Large intestine (tissue), 3 donors: ENCODE measurements around the gene SON. TPM values are rescaled to one million over a fixed set of nuclear protein-coding genes. Genes with fewer than 3 reads are reported as not detected.

Source experiments
- DNase-seq, 2 donors: peaks; one replicate each; pipeline versions ENCODE4 v3.0.0 to v3.0.0-alpha.2; 2013
- H3K27ac ChIP-seq: one replicate; pipeline ENCODE4 v1.5.1; 2013; ENCODE audit warnings: low read length
- H3K27me3 ChIP-seq: 2 replicates; pipeline ENCODE4 v1.6.1; 2013; ENCODE audit warnings: low read length; ENCODE audit not compliant: control insufficient read depth, insufficient read depth
- H3K36me3 ChIP-seq: 2 replicates; pipeline ENCODE4 v1.6.1; 2013; ENCODE audit warnings: low read length; ENCODE audit not compliant: control insufficient read depth, insufficient read depth
- H3K4me1 ChIP-seq: one replicate; pipeline ENCODE4 v1.6.1; 2013; ENCODE audit warnings: low read length; ENCODE audit not compliant: control insufficient read depth, insufficient read depth
- H3K4me3 ChIP-seq: one replicate; pipeline ENCODE4 v1.5.1; 2013; ENCODE audit warnings: low read length
- H3K9me3 ChIP-seq: one replicate; pipeline ENCODE4 v1.6.1; 2013; ENCODE audit warnings: mild to moderate bottlenecking, low read depth, low read length, moderate library complexity; ENCODE audit not compliant: control insufficient read depth
- WGBS: methylation state at CpG from one replicate; pipeline ENCODE4 v1.1.5; 2013; ENCODE audit warnings: low lambda C conversion rate; ENCODE audit not compliant: insufficient coverage; 5-methylcytosine and 5-hydroxymethylcytosine counted together
- polyA plus RNA-seq: library from polyadenylated mRNA; unstranded; fragments of 120-200 nt; gene quantifications from one replicate; pipeline ENCODE4 v1.2.1, GENCODE V29; 2013

SON gene
- polyA plus RNA-seq, 1 donor, result 252 TPM

- DNase-seq, result no peak
- H3K27me3 ChIP-seq, result no peaks in the 10 kb centered on the region
- no peaks in the 10 kb centered on the region for H3K4me1 ChIP-seq
- H3K4me3 ChIP-seq, result no peak overlapping the region
- peaks cover 7% of the 10 kb centered on the region for H3K9me3 ChIP-seq
- no CpG with 5 or more reads among the region's 12 CpGs for WGBS
- no peak overlapping the region for H3K27ac ChIP-seq
- peaks cover 81% of the 10 kb centered on the region for H3K36me3 ChIP-seq
These were observed 10.3 kb downstream of the SON start for GRCh38 chr21:33552999-33553598.

- 98% methylated on average over 11 of the region's 18 CpGs for WGBS
- Histone ChIP-seq H3K27ac (no peak overlapping the region), H3K9me3 (peaks cover 7% of the 10 kb centered on the region), H3K4me3 (no peak overlapping the region), H3K4me1 (no peaks in the 10 kb centered on the region), H3K27me3 (no peaks in the 10 kb centered on the region), H3K36me3 (peaks cover 84% of the 10 kb centered on the region)
- DNase-seq, result no peak
These were observed 11.6 kb downstream of the SON start for GRCh38 chr21:33554236-33554981.

DNA sequence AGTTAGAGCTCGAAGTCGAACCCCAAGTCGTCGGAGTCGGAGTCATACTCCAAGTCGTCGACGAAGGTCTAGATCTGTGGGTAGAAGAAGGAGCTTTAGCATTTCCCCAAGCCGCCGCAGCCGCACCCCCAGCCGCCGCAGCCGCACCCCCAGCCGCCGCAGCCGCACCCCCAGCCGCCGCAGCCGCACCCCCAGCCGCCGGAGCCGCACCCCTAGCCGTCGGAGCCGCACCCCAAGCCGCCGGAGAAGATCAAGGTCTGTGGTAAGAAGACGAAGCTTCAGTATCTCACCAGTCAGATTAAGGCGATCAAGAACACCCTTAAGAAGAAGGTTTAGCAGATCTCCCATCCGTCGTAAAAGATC lies 12.1 kb downstream of the SON start:
- H3K27me3 ChIP-seq, result no peaks in the 10 kb centered on the region
- no peak overlapping the region for H3K27ac ChIP-seq
- no peaks in the 10 kb centered on the region for H3K4me1 ChIP-seq
- H3K9me3 ChIP-seq, result peaks cover 7% of the 10 kb centered on the region
- H3K4me3 ChIP-seq, result no peak overlapping the region
- peaks cover 84% of the 10 kb centered on the region for H3K36me3 ChIP-seq
- WGBS, result no CpG with 5 or more reads among the region's 32 CpGs
- DNase-seq, result no peak

DNA sequence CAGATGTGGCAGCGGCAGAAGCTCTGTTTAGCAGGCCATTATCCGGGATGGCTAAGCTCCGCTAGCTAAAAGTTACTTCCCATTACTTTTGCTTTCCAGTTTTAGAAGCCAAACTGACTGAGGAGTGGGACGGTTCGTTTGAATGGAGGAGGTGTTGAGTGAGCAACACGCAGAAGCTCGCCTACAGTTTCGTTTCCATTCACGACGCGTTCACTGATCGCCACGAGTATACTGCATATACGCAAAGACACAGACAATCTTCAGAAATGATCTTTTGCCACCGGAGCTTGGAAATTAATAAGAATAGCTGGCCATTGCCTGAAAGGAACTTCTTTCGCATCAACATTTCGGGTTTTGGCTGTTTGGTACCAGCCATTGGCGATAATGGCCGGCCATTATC lies 14.6 kb downstream of the SON start:
- no peak for DNase-seq
- H3K27ac ChIP-seq, result no peak overlapping the region
- WGBS, result 100% methylated on average over 1 of the region's 19 CpGs
- H3K9me3 ChIP-seq, result no peaks in the 10 kb centered on the region
- H3K36me3 ChIP-seq, result peaks cover 77% of the 10 kb centered on the region
- no peaks in the 10 kb centered on the region for H3K4me1 ChIP-seq
- H3K4me3 ChIP-seq, result no peak overlapping the region
- H3K27me3 ChIP-seq, result no peaks in the 10 kb centered on the region

DNA sequence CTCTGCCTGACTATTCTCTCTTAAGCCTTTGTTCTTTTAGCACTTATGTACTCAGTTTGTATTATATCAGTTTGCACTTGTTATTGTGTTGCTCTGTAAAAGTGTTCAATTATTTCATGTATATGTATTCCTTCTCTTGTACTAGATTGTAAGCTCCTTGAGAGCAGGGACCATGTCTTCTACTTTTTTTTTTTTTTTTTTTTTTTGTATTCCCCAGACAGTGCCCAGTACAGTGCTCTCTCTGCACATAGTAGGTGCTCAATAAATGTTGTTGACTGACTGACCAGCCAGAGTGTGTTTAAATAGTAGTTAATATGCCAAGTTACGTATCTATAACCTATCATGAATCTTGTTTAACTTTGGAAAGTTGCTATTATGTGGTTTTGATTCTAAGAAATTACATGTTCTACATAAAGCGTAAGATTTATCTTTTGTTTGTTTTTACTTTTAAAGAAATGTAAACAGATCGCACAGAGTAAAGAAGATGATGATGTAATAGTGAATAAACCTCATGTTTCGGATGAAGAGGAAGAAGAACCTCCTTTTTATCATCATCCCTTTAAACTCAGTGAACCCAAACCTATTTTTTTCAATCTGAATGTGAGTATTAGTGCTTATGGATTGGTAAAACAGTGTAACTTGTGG lies 16.1 kb downstream of the SON start:
- no peaks in the 10 kb centered on the region for H3K4me1 ChIP-seq
- H3K4me3 ChIP-seq, result no peak overlapping the region
- no peaks in the 10 kb centered on the region for H3K27me3 ChIP-seq
- peaks cover 67% of the 10 kb centered on the region for H3K36me3 ChIP-seq
- H3K27ac ChIP-seq, result no peak overlapping the region
- no peaks in the 10 kb centered on the region for H3K9me3 ChIP-seq
- DNase-seq, result no peak
- 73% methylated on average over 3 of the region's 4 CpGs for WGBS

GRCh38 chr21:33559813-33560212 lies 17.0 kb downstream of the SON start:
- H3K36me3 ChIP-seq, result peaks cover 64% of the 10 kb centered on the region
- no peak for DNase-seq
- H3K9me3 ChIP-seq, result no peaks in the 10 kb centered on the region
- no peaks in the 10 kb centered on the region for H3K27me3 ChIP-seq
- WGBS, result no CpG with 5 or more reads among the region's 10 CpGs
- H3K4me1 ChIP-seq, result no peaks in the 10 kb centered on the region
- no peak overlapping the region for H3K4me3 ChIP-seq
- H3K27ac ChIP-seq, result no peak overlapping the region

DNA sequence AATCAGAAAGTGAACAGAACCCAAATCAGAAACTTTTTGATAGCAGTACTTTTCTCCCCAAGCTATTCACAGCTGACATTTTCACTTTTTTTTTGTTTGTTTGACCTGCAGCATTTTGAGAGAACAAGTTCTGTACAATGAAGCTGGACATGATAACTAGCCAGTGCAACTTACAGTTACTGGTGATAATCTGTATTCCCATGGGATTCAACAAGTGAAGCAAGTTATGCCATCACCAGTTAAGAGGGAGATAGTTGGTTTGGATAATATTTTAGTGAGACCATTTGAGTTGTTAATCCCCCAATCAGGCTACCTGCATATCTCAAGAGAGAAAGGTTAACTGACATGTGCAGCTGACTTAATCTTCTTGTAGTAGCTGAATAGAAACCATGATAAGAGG lies 18.1 kb downstream of the SON start:
- no peak for DNase-seq
- Histone ChIP-seq H3K9me3 (no peaks in the 10 kb centered on the region), H3K27me3 (no peaks in the 10 kb centered on the region), H3K4me3 (no peak overlapping the region), H3K27ac (no peak overlapping the region), H3K4me1 (no peaks in the 10 kb centered on the region), H3K36me3 (peaks cover 64% of the 10 kb centered on the region)

DNA sequence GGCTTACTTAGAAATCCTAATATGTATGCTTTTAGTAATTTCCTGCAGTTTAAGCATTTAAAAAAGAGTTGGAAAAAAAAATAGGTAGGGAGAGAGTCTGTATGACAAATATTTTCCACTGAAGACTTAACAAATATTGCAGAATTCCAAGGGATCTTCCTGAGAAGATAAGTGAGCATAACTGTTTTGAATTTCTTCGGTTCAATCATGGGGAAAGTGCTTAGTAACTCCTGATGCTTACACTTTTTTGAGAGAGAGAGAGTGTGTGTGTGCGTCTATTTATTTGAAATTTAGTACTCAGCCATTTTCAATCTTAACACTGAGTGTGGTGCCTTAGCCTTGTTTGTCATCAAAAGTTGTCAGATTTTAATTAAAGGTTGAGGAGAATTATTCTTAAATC lies 18.5 kb downstream of the SON start:
- no peaks in the 10 kb centered on the region for H3K9me3 ChIP-seq
- 100% methylated on average over 2 of the region's 2 CpGs for WGBS
- H3K27ac ChIP-seq, result no peak overlapping the region
- peaks cover 61% of the 10 kb centered on the region for H3K36me3 ChIP-seq
- H3K27me3 ChIP-seq, result no peaks in the 10 kb centered on the region
- no peak for DNase-seq
- no peaks in the 10 kb centered on the region for H3K4me1 ChIP-seq
- H3K4me3 ChIP-seq, result no peak overlapping the region

DNA sequence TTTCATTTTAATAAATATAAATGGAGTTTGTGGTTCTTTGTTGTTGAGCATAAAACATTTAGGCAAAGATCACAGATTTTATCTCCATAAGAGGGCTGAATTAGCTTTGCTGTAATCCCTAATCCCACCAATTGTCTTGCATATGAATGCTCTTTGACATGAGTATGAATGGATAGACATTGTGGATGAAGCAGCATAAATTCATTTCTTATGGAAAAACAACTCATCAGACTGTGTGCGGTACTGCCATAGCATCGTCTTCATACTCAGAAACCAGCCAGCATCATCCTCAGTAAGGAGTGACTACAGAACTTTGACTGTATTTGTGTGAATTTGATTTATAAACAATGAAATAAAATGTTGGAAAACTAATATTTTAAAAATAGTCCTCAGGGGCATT lies 19.6 kb downstream of the SON start:
- DNase-seq, result no peak
- WGBS, result no CpG with 5 or more reads among the region's 2 CpGs
- no peaks in the 10 kb centered on the region for H3K27me3 ChIP-seq
- no peaks in the 10 kb centered on the region for H3K9me3 ChIP-seq
- peaks cover 57% of the 10 kb centered on the region for H3K36me3 ChIP-seq
- H3K4me1 ChIP-seq, result no peaks in the 10 kb centered on the region
- no peak overlapping the region for H3K27ac ChIP-seq
- H3K4me3 ChIP-seq, result no peak overlapping the region

GRCh38 chr21:33566514-33566913 lies 23.7 kb downstream of the SON start:
- no peaks in the 10 kb centered on the region for H3K27me3 ChIP-seq
- DNase-seq, result no peak
- H3K4me3 ChIP-seq, result no peak overlapping the region
- H3K27ac ChIP-seq, result no peak overlapping the region
- 100% methylated on average over 1 of the region's 2 CpGs for WGBS
- H3K36me3 ChIP-seq, result peaks cover 47% of the 10 kb centered on the region
- no peaks in the 10 kb centered on the region for H3K9me3 ChIP-seq
- H3K4me1 ChIP-seq, result peaks cover 5% of the 10 kb centered on the region
